ENCODE measurements around the gene USP40.

Gene USP40

DNA sequence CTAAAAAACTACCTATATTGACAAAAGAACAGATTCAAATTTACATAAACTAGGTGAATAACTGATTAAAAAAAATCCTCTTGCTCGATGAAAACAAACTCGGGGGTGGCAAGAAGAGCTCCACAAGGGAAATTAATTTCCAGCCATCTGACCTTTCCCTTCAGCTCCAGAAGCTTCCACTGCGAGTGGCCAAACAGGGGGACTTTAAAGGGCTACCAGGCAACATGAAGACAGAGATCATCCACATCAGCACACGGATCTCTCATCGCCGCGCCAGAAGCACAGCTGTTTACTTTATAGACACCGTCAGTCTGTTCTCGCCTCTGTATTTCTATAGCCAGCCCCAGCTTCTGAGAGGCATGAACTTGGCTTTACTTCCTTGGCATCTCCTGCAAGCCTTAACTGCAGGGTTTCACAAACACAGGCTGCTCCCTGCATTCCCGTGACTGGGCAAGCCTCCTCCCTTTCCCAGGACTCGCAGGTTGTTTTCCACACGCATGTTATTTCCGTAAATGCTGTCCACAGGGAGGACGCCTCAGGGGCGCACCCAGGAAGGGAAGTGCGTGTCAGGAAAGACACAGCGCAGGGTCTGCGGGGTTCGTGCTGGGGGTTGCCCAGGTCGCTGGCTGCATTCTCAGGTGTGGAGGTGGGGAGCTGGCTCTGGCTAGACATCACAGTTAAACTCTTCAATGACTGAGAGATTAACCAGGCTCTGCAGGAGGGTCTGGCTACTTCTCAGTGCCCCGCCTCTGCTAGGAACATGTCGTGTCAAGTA, 85.0 kb downstream of the USP40 start:
- Histone ChIP-seq H3K27me3 (ENCODE audit: control insufficient read depth, insufficient read depth, low read length) (no peaks in the 10 kb centered on the region), H3K4me3 (ENCODE audit: low read length) (no peak overlapping the region), H3K4me2 (ENCODE audit: low read length) (no peak overlapping the region), H3K4me1 (ENCODE audit: control insufficient read depth, insufficient read depth, low read length) (peaks cover 11% of the 10 kb centered on the region), H3K9me3 (replicated peaks; ENCODE audit: low read length) (no peaks in the 10 kb centered on the region), H3K9ac (ENCODE audit: low read depth, low read length) (no peak overlapping the region), H3K36me3 (ENCODE audit: insufficient read depth, low read length) (peaks cover 45% of the 10 kb centered on the region)

DNA sequence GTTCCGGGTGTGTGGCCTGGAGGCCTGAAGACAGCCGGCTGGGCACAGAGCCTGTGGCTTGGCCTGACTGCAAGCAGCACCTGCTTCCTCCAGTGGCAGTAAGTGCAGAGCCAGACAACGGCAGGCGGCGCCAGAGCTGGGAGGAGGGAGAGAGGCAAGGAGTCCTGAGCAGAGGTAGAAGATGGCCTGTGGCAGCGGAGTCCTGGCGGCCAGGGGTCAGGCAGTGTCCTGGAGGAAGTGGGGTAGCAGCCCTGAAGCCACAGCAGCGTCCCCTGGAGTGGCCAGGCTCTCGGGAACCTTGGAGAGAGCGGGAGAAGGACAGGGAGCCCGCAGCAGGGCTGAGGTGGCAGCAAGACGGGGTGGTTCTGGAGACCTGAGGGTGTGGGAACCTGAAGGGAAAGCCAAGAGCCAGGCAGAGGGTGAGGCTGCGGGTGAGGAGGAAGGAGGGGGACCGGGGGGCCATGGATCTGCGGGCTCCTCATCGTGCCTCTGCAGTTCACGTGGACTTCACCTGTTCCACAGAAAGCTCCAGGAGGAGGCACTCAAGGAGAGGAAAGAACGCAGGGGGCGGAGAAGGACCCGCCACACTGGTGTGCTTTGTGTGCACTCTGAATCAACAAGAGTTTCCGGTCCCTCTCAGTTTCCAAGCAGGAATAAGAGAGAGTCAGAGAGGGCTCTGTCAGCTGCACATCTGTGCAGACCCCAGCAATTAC, 85.9 kb downstream of the USP40 start:
- no peak overlapping the region for H3K4me2 ChIP-seq (ENCODE audit: low read length)
- no peak overlapping the region for H3K4me3 ChIP-seq (ENCODE audit: low read length)
- H3K9ac ChIP-seq (ENCODE audit: low read depth, low read length), result no peak overlapping the region
- no peaks in the 10 kb centered on the region for H3K27me3 ChIP-seq (ENCODE audit: control insufficient read depth, insufficient read depth, low read length)
- no peaks in the 10 kb centered on the region for H3K9me3 ChIP-seq (replicated peaks; ENCODE audit: low read length)
- H3K4me1 ChIP-seq (ENCODE audit: control insufficient read depth, insufficient read depth, low read length), result peaks cover 2% of the 10 kb centered on the region
- peaks cover 45% of the 10 kb centered on the region for H3K36me3 ChIP-seq (ENCODE audit: insufficient read depth, low read length)

DNA sequence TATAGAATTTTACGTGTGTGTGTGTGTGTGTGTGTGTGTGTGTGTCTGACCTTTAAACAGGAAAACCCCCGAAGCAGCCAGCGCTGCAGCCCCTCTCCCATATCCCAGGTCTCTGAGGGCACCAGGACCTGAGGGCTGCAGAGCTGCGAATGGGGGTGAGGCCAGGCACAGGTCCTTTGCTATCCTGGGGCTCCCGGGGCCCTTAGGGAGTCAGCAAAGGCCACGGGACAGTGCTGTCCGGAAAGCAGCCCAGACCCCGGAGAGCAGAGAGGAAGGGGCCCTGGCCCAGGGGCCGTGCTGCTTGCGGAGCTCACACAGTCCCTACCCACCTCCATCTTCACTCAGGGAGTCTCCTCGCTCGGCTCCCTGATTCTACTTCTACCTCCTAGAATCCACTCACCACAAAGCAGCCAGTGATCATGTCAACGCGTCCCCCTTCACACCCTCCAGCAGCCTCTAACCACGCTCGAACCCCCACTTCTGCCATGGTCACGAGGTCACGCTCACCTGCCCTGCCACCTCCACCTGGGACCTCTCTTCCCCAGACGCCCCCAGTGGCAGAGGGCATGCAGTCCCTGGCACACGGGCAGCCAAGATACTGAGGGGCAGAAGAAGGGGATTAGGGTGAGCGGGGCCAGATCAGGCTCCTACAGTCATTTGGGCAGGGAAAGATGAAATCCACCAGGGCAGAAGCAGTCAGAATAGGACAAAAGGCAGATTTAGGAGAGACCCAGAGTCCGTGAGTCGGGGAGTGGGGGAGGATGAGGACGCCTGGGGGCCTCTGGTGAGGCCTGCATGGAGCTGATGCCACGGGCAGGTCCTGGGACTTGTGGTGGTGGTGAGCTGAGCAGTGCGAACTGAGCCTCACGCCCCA, 86.7 kb downstream of the USP40 start:
- H3K36me3 ChIP-seq (ENCODE audit: insufficient read depth, low read length), result peaks cover 37% of the 10 kb centered on the region
- no peak overlapping the region for H3K4me3 ChIP-seq (ENCODE audit: low read length)
- H3K9me3 ChIP-seq (replicated peaks; ENCODE audit: low read length), result no peaks in the 10 kb centered on the region
- H3K4me2 ChIP-seq (ENCODE audit: low read length), result no peak overlapping the region
- H3K4me1 ChIP-seq (ENCODE audit: control insufficient read depth, insufficient read depth, low read length), result no peaks in the 10 kb centered on the region
- no peak overlapping the region for H3K9ac ChIP-seq (ENCODE audit: low read depth, low read length)
- H3K27me3 ChIP-seq (ENCODE audit: control insufficient read depth, insufficient read depth, low read length), result no peaks in the 10 kb centered on the region

DNA sequence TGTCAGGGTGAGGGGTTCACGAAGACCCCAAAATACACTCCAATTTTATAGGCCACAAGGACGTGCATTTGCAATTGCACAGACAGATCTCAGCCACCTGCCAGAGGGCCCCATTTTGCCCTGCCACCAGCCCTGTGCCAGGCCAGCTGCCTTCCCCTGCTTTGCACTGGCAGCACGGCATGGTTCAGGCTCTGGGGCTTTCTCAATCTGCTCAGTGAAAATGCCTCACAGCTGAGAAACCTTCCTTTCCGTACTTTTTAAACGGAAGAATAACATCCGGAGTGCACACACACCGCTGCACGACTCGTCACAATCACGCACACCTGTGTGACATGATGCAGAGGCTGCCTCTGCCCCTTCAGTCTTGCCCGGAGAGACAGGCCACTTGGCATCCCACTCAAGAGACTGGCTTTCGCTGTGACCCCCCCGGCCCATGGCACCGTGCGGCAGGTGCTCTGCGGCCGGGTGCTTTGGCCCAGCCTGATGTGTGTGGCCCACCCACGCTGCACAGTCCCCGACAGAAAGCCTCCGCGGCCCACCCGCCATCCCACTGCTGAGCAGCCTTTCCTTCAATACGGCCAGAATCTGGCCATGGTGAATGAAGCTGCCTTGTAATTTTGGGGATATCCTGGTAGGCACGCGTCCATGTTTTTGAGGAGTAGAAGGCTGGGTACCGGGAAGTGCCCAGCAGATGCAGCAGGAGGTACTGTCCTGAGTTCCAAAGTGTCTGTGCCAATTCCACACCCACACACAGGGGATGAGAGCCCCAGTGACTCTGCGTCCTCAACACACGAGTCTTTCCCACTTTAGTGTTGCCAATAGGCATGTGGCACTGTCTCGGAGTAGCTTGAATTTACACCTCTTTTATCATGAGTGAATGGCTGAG, 88.8 kb downstream of the USP40 start:
- peaks cover 30% of the 10 kb centered on the region for H3K36me3 ChIP-seq (ENCODE audit: insufficient read depth, low read length)

DNA sequence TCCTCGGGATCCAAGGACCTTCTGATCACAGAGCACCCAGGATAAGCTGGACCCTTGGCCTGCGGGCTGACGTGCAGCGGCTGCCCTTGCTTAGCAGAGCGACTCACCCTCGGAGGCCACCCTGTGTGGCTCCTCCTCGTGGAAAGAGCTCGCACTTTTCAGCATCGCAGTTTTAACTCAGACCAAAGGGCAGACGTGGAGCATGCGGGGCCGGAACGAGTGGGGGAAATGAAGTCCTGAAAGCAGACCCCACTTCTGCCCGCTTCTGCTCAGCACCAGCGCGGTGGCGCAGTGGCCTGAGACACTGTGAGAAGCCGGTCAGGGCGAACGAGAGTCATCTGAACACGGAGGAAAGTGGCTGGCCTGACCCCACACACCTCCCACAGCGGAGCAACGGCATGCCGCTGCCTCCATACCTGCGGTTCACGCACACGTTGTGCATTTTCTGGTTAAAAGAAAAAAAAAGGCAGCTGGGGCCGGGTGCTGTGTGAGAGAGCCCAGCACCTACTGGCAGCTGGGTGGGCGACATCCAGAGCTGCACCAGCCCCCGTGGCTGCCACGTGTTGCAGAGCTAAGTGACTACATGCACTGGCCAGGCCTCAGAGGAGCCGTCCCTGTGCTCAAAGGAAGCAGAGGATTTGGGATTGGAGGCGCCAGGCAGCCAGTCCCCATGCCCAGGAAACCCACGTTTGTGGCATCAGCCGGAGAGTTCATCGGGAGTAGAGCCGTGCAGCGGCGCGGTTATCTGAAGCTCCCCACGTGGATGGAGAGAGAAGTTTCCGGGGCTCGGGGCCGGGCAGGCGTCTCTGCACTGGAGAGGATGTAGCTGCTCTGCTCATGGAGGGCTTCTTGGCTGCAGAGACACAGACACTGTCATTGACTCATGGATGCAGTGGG, 89.7 kb downstream of the USP40 start:
- Histone ChIP-seq H3K9me3 (replicated peaks; ENCODE audit: low read length) (no peaks in the 10 kb centered on the region), H3K27me3 (ENCODE audit: control insufficient read depth, insufficient read depth, low read length) (no peaks in the 10 kb centered on the region), H3K4me2 (ENCODE audit: low read length) (no peak overlapping the region), H3K9ac (ENCODE audit: low read depth, low read length) (no peak overlapping the region), H3K36me3 (ENCODE audit: insufficient read depth, low read length) (peaks cover 30% of the 10 kb centered on the region), H3K4me3 (ENCODE audit: low read length) (no peak overlapping the region), H3K4me1 (ENCODE audit: control insufficient read depth, insufficient read depth, low read length) (no peaks in the 10 kb centered on the region)

More for the DNA sequence above, 88.8 kb downstream of the USP40 start:
- Histone ChIP-seq H3K9ac (ENCODE audit: low read depth, low read length) (no peak overlapping the region), H3K4me1 (ENCODE audit: control insufficient read depth, insufficient read depth, low read length) (no peaks in the 10 kb centered on the region), H3K27me3 (ENCODE audit: control insufficient read depth, insufficient read depth, low read length) (no peaks in the 10 kb centered on the region), H3K4me2 (ENCODE audit: low read length) (no peak overlapping the region), H3K9me3 (replicated peaks; ENCODE audit: low read length) (no peaks in the 10 kb centered on the region), H3K4me3 (ENCODE audit: low read length) (no peak overlapping the region)

DNA sequence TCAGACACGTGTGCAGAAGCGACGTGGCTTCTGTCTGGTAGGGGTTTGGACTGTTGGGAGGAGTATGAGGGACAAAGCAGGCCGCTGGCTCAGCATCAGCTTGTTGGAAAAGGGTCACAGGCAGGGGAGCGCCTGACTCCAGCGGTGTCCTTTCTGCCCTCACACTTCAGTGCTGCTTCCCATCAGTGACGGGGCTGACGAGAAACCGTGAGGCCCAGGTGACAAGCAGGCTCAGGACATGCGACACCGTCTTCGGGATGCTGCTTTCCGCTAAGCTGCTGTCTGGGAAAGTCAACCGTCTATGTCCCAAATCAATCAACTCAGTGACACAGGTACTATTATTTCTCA, 90.5 kb downstream of the USP40 start:
- H3K4me2 ChIP-seq (ENCODE audit: low read length), result no peak overlapping the region
- H3K4me3 ChIP-seq (ENCODE audit: low read length), result no peak overlapping the region
- H3K9me3 ChIP-seq (replicated peaks; ENCODE audit: low read length), result no peaks in the 10 kb centered on the region
- no peaks in the 10 kb centered on the region for H3K4me1 ChIP-seq (ENCODE audit: control insufficient read depth, insufficient read depth, low read length)
- H3K9ac ChIP-seq (ENCODE audit: low read depth, low read length), result no peak overlapping the region
- no peaks in the 10 kb centered on the region for H3K27me3 ChIP-seq (ENCODE audit: control insufficient read depth, insufficient read depth, low read length)
- H3K36me3 ChIP-seq (ENCODE audit: insufficient read depth, low read length), result peaks cover 23% of the 10 kb centered on the region

DNA sequence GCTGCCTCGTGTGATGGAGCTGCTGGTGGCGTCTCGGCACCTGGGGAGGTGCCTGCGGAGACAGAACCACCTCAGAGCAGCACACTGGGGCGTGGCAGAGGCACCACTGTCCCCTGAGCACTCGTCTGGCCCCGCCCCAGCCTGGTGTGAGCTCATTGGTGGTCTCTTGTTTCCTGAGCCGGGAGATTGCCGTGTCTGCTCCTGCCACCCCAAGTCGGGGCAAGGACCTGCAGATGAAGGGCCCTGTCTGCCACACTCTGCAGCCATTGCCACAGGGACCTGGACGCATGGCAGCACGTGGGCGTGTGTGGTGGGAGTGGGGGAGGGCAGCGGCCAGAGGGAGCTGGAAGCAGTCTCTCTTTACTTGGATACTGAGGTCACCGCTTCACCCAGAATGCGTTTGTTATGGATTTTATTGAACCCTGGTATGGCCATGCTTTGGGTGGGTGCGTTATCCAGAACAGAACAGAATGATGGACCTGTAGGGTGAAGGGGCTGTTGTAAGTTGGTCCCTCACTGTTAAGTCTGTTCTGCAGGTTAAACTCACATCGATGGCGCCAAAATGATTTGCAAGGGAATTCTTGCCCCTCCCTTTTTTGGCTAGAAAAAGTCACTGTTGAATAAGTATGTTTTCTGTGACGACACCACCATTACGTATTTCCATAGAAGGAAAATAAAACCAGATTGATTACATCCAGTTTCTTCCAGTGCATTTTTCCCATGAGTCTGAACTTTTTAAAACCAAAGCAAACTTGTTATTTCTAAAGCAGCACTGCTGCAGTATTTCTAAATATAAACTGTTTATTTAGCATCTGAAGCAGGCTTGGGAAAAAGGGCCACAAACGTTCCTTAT, 92.0 kb downstream of the USP40 start:
- no peaks in the 10 kb centered on the region for H3K27me3 ChIP-seq (ENCODE audit: control insufficient read depth, insufficient read depth, low read length)
- H3K4me1 ChIP-seq (ENCODE audit: control insufficient read depth, insufficient read depth, low read length), result peaks cover 6% of the 10 kb centered on the region
- no peak overlapping the region for H3K9ac ChIP-seq (ENCODE audit: low read depth, low read length)
- peaks cover 14% of the 10 kb centered on the region for H3K36me3 ChIP-seq (ENCODE audit: insufficient read depth, low read length)
- no peak overlapping the region for H3K4me2 ChIP-seq (ENCODE audit: low read length)
- H3K4me3 ChIP-seq (ENCODE audit: low read length), result no peak overlapping the region
- H3K9me3 ChIP-seq (replicated peaks; ENCODE audit: low read length), result no peaks in the 10 kb centered on the region

DNA sequence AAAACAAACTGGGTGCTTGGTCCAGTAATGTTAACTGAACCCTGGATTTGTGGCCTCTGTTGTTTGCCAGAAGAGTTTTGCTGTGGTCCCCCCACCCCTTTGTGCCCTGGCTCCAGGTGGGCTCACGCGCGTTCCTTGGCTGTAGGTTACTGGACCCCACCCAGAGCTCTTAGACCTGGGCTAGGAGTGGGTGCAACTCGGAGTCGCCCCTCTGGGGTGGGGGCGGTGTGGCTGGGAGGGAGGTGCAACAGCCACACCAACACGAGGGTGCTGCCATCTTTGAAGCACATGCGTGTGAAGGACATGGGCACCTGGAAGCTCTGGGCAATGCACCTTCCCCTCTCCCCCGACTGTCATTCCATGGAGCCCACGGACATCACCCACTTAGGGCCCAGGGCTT, 92.7 kb downstream of the USP40 start:
- Histone ChIP-seq H3K36me3 (ENCODE audit: insufficient read depth, low read length) (peaks cover 16% of the 10 kb centered on the region), H3K9ac (ENCODE audit: low read depth, low read length) (no peak overlapping the region), H3K9me3 (replicated peaks; ENCODE audit: low read length) (no peaks in the 10 kb centered on the region), H3K27me3 (ENCODE audit: control insufficient read depth, insufficient read depth, low read length) (no peaks in the 10 kb centered on the region), H3K4me2 (ENCODE audit: low read length) (no peak overlapping the region), H3K4me3 (ENCODE audit: low read length) (no peak overlapping the region), H3K4me1 (ENCODE audit: control insufficient read depth, insufficient read depth, low read length) (peaks cover 7% of the 10 kb centered on the region)

DNA sequence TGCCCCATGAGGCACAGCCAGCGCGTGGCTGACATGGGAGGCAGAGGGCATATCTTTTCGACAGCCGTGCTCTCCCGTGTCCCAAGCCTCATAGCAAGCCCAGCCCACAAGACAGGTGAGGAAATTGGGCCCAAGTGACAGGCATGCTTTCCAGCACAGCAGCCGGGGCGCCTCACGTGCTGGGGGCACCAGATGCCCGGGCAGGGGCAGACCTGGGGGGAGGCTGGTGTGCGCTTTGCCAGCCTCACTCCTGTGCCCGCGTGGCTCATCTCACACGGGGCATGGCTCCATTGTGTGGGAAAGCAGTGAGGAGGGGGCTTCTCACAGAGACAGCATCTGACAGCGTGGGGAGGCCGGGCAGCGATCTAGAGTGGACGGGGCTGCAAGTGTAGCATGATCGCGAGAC, 93.2 kb downstream of the USP40 start:
- Histone ChIP-seq H3K27me3 (ENCODE audit: control insufficient read depth, insufficient read depth, low read length) (no peaks in the 10 kb centered on the region), H3K4me3 (ENCODE audit: low read length) (no peak overlapping the region), H3K4me2 (ENCODE audit: low read length) (no peak overlapping the region), H3K4me1 (ENCODE audit: control insufficient read depth, insufficient read depth, low read length) (peaks cover 7% of the 10 kb centered on the region), H3K36me3 (ENCODE audit: insufficient read depth, low read length) (peaks cover 20% of the 10 kb centered on the region), H3K9me3 (replicated peaks; ENCODE audit: low read length) (no peaks in the 10 kb centered on the region), H3K9ac (ENCODE audit: low read depth, low read length) (no peak overlapping the region)

All from skeletal muscle satellite cell (primary cell).